ENCODE data around the gene KLF4.

GRCh38 chr9:107474124-107474523, 15.4 kb downstream of the KLF4 start:
- TF ChIP-seq, protein P1, sequence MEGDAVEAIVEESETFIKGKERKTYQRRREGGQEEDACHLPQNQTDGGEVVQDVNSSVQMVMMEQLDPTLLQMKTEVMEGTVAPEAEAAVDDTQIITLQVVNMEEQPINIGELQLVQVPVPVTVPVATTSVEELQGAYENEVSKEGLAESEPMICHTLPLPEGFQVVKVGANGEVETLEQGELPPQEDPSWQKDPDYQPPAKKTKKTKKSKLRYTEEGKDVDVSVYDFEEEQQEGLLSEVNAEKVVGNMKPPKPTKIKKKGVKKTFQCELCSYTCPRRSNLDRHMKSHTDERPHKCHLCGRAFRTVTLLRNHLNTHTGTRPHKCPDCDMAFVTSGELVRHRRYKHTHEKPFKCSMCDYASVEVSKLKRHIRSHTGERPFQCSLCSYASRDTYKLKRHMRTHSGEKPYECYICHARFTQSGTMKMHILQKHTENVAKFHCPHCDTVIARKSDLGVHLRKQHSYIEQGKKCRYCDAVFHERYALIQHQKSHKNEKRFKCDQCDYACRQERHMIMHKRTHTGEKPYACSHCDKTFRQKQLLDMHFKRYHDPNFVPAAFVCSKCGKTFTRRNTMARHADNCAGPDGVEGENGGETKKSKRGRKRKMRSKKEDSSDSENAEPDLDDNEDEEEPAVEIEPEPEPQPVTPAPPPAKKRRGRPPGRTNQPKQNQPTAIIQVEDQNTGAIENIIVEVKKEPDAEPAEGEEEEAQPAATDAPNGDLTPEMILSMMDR (IDR thresholded peaks at IDR 0.05) = no peak
- TF ChIP-seq SMC3 (IDR thresholded peaks at IDR 0.05; ENCODE audit: low read depth, low read length) (no peak), TAF1 (IDR thresholded peaks at IDR 0.05; ENCODE audit: borderline replicate concordance, low read depth, low read length) (no peak), RCOR1 (IDR thresholded peaks at IDR 0.05; ENCODE audit: low read length) (no peak), POLR2AphosphoS5 (IDR thresholded peaks at IDR 0.05; ENCODE audit: low read depth, low read length) (no peak), PBX3 (IDR thresholded peaks at IDR 0.05) (no peak), CHD2 (IDR thresholded peaks at IDR 0.05; ENCODE audit: low read length, partially characterized antibody) (no peak)
- TF ChIP-seq, protein P2, sequence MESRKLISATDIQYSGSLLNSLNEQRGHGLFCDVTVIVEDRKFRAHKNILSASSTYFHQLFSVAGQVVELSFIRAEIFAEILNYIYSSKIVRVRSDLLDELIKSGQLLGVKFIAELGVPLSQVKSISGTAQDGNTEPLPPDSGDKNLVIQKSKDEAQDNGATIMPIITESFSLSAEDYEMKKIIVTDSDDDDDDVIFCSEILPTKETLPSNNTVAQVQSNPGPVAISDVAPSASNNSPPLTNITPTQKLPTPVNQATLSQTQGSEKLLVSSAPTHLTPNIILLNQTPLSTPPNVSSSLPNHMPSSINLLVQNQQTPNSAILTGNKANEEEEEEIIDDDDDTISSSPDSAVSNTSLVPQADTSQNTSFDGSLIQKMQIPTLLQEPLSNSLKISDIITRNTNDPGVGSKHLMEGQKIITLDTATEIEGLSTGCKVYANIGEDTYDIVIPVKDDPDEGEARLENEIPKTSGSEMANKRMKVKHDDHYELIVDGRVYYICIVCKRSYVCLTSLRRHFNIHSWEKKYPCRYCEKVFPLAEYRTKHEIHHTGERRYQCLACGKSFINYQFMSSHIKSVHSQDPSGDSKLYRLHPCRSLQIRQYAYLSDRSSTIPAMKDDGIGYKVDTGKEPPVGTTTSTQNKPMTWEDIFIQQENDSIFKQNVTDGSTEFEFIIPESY (IDR thresholded peaks at IDR 0.05; ENCODE audit: borderline replicate concordance, low read depth) = no peak
